ENCODE measurements around the gene CIZ1.

The CIZ1 gene

DNA sequence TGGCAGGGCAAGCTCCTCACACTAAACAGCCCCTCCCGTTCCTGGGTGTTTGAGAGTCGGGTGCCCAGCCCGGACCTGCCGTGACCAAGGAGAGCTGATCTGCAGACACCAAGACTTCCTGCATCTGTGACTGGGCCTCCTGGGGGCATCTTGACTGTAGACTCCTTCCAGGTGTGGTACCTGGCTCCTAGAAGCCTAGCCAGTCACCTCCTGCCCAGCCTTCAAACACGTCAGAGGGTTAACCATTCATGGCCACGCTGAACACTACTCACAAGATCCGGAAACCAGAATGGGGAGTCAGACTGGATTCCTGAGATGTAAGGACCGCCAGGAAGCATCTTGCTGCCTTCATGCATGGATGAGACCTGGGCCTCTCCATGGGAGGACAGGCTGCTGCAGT is 45.8 kb downstream of the CIZ1 start:
- Histone ChIP-seq H3K36me3 (no peaks in the 10 kb centered on the region), H3K9me3 (no peaks in the 10 kb centered on the region), H3K27me3 (no peaks in the 10 kb centered on the region), H3K4me1 (ENCODE audit: control insufficient read depth in 1 of 2, insufficient read depth in 1 of 2, low read depth in 1 of 2, low read length in 1 of 2) (peaks cover 86 to 88% of the 10 kb centered on the region in 2 experiments), H3K4me3 (ENCODE audit: low read depth in 1 of 2, low read length in 1 of 2) (no peak overlapping the region), H3K27ac (peak overlapping the region; percentile 85)
- TF ChIP-seq, protein P1, sequence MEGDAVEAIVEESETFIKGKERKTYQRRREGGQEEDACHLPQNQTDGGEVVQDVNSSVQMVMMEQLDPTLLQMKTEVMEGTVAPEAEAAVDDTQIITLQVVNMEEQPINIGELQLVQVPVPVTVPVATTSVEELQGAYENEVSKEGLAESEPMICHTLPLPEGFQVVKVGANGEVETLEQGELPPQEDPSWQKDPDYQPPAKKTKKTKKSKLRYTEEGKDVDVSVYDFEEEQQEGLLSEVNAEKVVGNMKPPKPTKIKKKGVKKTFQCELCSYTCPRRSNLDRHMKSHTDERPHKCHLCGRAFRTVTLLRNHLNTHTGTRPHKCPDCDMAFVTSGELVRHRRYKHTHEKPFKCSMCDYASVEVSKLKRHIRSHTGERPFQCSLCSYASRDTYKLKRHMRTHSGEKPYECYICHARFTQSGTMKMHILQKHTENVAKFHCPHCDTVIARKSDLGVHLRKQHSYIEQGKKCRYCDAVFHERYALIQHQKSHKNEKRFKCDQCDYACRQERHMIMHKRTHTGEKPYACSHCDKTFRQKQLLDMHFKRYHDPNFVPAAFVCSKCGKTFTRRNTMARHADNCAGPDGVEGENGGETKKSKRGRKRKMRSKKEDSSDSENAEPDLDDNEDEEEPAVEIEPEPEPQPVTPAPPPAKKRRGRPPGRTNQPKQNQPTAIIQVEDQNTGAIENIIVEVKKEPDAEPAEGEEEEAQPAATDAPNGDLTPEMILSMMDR (IDR thresholded peaks at IDR 0.05) = no peak

DNA sequence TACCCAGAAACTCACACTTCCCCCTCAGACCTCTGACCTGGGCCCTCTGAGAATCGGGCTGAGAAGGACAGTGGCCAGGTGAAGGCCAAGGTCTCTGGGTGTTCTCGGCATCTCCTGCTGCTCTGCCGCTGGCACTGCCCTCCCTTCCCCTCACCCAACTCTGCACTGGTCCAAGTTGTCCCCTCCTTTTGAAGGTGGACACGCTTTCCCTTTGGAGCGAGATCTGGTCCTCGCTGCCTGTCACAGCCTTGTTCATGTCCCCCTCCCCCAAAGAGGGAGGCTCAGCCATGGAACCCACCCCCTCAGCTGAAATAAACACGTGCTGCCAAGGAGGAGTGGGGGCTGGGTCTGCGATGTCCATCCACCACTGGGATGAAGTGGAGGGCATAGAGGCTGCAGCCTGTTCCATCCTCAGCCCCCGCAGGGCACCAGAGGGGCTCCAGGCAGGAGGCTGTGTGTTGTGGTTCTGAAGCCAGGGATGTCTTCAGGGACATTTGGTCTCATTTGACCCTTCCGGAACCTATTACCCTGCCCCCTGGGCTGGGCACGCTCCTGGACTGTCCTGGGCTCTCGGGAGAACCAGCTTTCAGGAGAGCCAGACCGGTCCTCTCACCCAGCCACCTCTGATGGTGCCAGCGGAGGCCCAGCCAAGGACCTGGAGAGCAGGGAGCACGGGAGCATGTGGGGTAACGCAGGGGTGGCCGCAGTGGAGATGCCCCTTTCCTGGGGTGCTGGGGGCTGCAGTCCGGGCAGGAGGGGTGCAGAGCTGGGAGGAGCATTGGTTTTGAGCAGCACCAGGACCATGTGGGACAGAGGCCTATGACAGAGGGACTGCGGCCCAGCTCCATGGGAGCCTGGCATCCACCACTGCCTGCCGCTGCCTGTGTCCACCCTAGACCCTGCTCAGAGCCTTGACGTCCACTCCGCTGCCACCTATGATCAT is 46.9 kb downstream of the CIZ1 start:
- no peaks in the 10 kb centered on the region for H3K9me3 ChIP-seq
- TF ChIP-seq, protein P1 (IDR thresholded peaks at IDR 0.05) = no peak
- H3K4me1 ChIP-seq (ENCODE audit: control insufficient read depth in 1 of 2, insufficient read depth in 1 of 2, low read depth in 1 of 2, low read length in 1 of 2) = peaks cover 76 to 82% of the 10 kb centered on the region in 2 experiments
- no peaks in the 10 kb centered on the region for H3K36me3 ChIP-seq
- peak overlapping the region; percentile 85 for H3K27ac ChIP-seq
- peak overlapping the region in 1 of 2 experiments; percentile 23 for H3K4me3 ChIP-seq (ENCODE audit: low read depth in 1 of 2, low read length in 1 of 2)
- H3K27me3 ChIP-seq = no peaks in the 10 kb centered on the region

DNA sequence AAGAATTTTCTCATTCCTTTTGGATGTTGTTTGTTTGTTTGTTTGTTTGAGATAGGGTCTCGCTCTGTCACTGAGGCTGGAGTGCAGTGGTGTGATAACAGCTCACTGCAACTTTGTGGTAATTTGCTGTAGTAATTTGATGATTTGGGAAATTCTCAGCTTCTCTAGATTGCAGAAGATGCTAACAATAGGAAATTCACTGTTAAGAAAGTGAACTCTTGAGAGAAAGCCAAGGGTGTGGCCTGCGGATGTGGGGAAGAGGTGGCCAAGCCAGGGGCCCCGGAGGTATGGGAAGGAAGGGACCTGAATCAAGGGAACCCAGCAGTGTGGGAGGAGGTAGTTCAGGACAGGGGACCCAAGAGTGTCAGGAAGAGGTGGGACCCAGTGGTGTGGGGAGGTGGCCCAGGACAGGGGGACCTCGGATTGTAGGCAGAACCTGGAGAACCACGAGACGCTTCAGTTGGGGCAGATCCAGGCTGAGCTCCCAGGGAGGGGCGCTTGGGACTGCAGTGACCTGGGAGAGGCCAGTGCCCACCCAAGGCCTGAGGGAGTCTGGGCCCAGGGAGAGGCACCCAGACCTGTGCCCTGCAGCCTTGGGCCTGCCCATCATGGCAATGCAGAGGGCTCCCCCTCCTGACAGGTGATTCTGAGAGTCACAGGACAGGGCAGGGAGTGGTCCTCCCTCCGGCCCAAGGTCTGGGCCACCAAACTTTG is 47.7 kb downstream of the CIZ1 start:
- no peaks in the 10 kb centered on the region for H3K36me3 ChIP-seq
- peak overlapping the region; percentile 21 to 23 for H3K4me3 ChIP-seq (ENCODE audit: low read depth in 1 of 2, low read length in 1 of 2)
- H3K27me3 ChIP-seq = no peaks in the 10 kb centered on the region
- TF ChIP-seq, protein P1 (IDR thresholded peaks at IDR 0.05) = no peak
- peak overlapping the region; percentile 85 for H3K27ac ChIP-seq
- H3K9me3 ChIP-seq = no peaks in the 10 kb centered on the region
- peaks cover 68 to 77% of the 10 kb centered on the region in 2 experiments for H3K4me1 ChIP-seq (ENCODE audit: control insufficient read depth in 1 of 2, insufficient read depth in 1 of 2, low read depth in 1 of 2, low read length in 1 of 2)

DNA sequence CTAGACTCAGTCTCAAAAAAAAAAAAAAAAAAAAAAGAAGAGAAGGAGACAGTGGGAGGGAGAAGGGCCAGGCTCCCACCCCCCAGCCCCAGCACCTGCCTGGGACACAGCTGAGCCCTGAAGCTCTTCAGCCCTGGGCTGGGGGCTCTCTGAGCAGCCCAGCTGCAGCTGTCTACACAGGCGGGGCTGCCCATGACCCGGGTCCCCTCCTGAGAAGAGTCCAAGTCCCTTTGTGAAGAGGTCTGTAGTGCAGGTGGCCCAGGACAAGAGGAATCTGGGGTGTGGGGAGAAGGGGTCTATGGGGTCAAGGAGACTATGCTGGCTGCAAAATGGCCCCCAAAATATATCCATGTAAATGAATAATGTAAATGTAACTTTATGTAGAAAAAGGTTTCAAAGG is 48.8 kb downstream of the CIZ1 start:
- H3K27me3 ChIP-seq = no peaks in the 10 kb centered on the region
- no peaks in the 10 kb centered on the region for H3K9me3 ChIP-seq
- H3K36me3 ChIP-seq = no peaks in the 10 kb centered on the region
- peak overlapping the region; percentile 85 for H3K27ac ChIP-seq
- peaks cover 60 to 72% of the 10 kb centered on the region in 2 experiments for H3K4me1 ChIP-seq (ENCODE audit: control insufficient read depth in 1 of 2, insufficient read depth in 1 of 2, low read depth in 1 of 2, low read length in 1 of 2)
- H3K4me3 ChIP-seq (ENCODE audit: low read depth in 1 of 2, low read length in 1 of 2) = peak overlapping the region in 1 of 2 experiments; percentile 21
- TF ChIP-seq, protein P1 (IDR thresholded peaks at IDR 0.05) = no peak

DNA sequence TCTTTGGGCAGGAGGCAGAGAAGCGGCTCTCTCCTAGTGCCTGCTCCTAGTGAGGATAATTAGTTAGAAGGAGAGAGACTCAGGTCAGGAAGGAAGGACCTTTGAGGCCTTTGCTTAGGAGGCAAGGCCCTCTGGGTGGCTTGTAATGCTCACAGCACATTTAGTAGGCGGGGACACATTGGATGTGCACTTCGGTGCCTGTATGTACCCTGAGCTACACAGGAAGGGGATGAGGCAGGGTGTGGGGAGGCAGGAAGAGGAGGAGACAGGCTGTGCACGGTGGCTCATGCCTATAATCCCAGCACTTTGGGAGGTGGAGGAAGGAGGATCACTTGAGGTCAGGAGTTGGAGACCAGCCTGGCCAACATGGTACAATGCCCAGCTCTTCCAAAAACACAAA is 49.3 kb downstream of the CIZ1 start:
- TF ChIP-seq, protein P1 (IDR thresholded peaks at IDR 0.05) = no peak
- H3K27me3 ChIP-seq = no peaks in the 10 kb centered on the region
- H3K4me1 ChIP-seq (ENCODE audit: control insufficient read depth in 1 of 2, insufficient read depth in 1 of 2, low read depth in 1 of 2, low read length in 1 of 2) = peaks cover 55 to 67% of the 10 kb centered on the region in 2 experiments
- H3K9me3 ChIP-seq = no peaks in the 10 kb centered on the region
- no peaks in the 10 kb centered on the region for H3K36me3 ChIP-seq
- H3K27ac ChIP-seq = peak overlapping the region; percentile 39
- H3K4me3 ChIP-seq (ENCODE audit: low read depth in 1 of 2, low read length in 1 of 2) = no peak overlapping the region

Data from neutrophil (primary cell).